Measurements from ENCODE around the gene USP36.

- no peak for TF ChIP-seq CTCF (IDR thresholded peaks at IDR 0.05)
- no peak for TF ChIP-seq POLR2A (IDR thresholded peaks at IDR 0.05)
These were observed 48.5 kb downstream of the USP36 start for GRCh38 chr17:78791840-78792709.

All from breast epithelium (tissue), 3 donors.